Measurements from ENCODE around the gene SPG11. TPM values are rescaled to one million over a fixed set of nuclear protein-coding genes. Genes with fewer than 3 reads are reported as not detected.

Gene SPG11
- total and polyA plus RNA-seq, 4 donors = 17.3 to 65.3 (median 31.3) TPM

DNA sequence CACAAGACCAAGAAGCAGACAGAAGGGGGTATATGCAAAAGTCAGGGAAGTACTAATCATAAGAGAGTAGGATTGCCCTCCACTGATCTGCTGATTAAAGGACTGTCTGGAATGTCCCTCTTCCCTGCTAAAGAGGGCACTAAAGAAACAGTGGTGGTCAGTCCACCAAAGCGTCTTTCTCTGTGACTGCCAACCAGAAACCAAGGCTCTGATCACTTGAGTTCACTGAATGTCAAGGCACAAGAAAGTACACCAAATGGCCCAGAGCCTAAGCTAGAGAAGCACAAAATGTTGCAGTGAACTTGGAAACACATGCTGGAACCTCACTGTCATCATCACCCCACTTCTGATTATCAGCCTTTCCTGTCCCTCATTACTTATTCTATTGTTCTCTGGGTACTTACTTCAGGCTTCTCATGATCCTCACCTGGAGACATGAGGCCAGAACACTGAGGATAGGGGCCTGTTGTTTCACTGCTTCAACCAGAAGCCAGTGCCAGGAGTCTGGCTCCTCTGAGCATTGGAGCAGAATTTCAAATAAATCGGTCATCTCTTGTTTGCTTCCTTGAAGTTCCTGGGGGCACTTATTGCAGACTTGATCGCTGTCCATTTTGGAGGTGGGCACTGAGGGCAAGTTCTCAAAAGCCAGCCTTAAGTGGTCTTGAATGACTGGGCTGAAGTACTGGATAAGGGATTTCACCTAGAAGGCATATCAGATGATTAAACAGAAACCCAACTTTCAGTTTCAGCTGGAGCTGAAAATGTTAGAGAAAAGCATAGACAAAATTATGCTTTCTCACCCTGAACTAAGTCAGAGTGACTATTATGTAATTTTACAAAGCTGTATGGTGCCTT lies 67.6 kb downstream of the SPG11 start:
- H3K27ac ChIP-seq (ENCODE audit: low read depth in 1 of 2, low read length in 2 of 2) = no peak overlapping the region
- DNase-seq (ENCODE audit: low spot score) = no peak
- peaks cover 16 to 72% (median 47%) of the 10 kb centered on the region in 4 donors for H3K36me3 ChIP-seq (ENCODE audit: control insufficient read depth in 4 of 4, insufficient read depth in 3 of 4, low read depth in 1 of 4, low read length in 3 of 4)
- TF ChIP-seq HNF4G (IDR thresholded peaks at IDR 0.05) (no peak), TAF1 (conservative IDR thresholded peaks at IDR 0.05) (no peak), FOXA2 (IDR thresholded peaks at IDR 0.05) (no peak), EGR1 (IDR thresholded peaks at IDR 0.05; ENCODE audit: low read depth in 2 of 2) (no peak), HNF4A (conservative IDR thresholded peaks at IDR 0.05) (no peak), SP1 (IDR thresholded peaks at IDR 0.05) (no peak), ATF3 (IDR thresholded peaks at IDR 0.05) (no peak), CTCF (IDR thresholded peaks at IDR 0.05; ENCODE audit: low read depth, low read length, missing input control) (no peak), JUND (IDR thresholded peaks at IDR 0.05) (no peak), YY1 (IDR thresholded peaks at IDR 0.05) (no peak), RXRA (IDR thresholded peaks at IDR 0.05) (no peak), RAD21 (IDR thresholded peaks at IDR 0.05) (no peak), NR2F2 (IDR thresholded peaks at IDR 0.05) (no peak), GABPA (IDR thresholded peaks at IDR 0.05 in 1 of 2, conservative IDR thresholded peaks at IDR 0.05 in 1 of 2) (no peak)
- TF ChIP-seq, protein P1, sequence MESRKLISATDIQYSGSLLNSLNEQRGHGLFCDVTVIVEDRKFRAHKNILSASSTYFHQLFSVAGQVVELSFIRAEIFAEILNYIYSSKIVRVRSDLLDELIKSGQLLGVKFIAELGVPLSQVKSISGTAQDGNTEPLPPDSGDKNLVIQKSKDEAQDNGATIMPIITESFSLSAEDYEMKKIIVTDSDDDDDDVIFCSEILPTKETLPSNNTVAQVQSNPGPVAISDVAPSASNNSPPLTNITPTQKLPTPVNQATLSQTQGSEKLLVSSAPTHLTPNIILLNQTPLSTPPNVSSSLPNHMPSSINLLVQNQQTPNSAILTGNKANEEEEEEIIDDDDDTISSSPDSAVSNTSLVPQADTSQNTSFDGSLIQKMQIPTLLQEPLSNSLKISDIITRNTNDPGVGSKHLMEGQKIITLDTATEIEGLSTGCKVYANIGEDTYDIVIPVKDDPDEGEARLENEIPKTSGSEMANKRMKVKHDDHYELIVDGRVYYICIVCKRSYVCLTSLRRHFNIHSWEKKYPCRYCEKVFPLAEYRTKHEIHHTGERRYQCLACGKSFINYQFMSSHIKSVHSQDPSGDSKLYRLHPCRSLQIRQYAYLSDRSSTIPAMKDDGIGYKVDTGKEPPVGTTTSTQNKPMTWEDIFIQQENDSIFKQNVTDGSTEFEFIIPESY (IDR thresholded peaks at IDR 0.05) = no peak
- TF ChIP-seq, protein P2, sequence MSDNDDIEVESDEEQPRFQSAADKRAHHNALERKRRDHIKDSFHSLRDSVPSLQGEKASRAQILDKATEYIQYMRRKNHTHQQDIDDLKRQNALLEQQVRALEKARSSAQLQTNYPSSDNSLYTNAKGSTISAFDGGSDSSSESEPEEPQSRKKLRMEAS (IDR thresholded peaks at IDR 0.05) = no peak
- TF ChIP-seq, protein P3, sequence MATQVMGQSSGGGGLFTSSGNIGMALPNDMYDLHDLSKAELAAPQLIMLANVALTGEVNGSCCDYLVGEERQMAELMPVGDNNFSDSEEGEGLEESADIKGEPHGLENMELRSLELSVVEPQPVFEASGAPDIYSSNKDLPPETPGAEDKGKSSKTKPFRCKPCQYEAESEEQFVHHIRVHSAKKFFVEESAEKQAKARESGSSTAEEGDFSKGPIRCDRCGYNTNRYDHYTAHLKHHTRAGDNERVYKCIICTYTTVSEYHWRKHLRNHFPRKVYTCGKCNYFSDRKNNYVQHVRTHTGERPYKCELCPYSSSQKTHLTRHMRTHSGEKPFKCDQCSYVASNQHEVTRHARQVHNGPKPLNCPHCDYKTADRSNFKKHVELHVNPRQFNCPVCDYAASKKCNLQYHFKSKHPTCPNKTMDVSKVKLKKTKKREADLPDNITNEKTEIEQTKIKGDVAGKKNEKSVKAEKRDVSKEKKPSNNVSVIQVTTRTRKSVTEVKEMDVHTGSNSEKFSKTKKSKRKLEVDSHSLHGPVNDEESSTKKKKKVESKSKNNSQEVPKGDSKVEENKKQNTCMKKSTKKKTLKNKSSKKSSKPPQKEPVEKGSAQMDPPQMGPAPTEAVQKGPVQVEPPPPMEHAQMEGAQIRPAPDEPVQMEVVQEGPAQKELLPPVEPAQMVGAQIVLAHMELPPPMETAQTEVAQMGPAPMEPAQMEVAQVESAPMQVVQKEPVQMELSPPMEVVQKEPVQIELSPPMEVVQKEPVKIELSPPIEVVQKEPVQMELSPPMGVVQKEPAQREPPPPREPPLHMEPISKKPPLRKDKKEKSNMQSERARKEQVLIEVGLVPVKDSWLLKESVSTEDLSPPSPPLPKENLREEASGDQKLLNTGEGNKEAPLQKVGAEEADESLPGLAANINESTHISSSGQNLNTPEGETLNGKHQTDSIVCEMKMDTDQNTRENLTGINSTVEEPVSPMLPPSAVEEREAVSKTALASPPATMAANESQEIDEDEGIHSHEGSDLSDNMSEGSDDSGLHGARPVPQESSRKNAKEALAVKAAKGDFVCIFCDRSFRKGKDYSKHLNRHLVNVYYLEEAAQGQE (IDR thresholded peaks at IDR 0.05) = no peak
- no peak overlapping the region for H3K9ac ChIP-seq (ENCODE audit: low read depth in 1 of 2, low read length in 2 of 2)
- no peak overlapping the region for H3K4me3 ChIP-seq (ENCODE audit: low read depth in 1 of 3, low read length in 3 of 3)
- H3K27me3 ChIP-seq (ENCODE audit: control insufficient read depth in 4 of 4, insufficient read depth in 4 of 4, low read length in 3 of 4) = no peaks in the 10 kb centered on the region
- H3K4me1 ChIP-seq (ENCODE audit: control insufficient read depth in 4 of 4, insufficient read depth in 4 of 4, low read length in 3 of 4) = no peaks in the 10 kb centered on the region
- 94% methylated on average over 3 of the region's 3 CpGs for WGBS
- no peaks in the 10 kb centered on the region for H3K9me3 ChIP-seq (ENCODE audit: control insufficient read depth in 4 of 4, low read length in 3 of 4)
